Endodermal cell (in vitro differentiated cells): ENCODE results near the gene LSM14A. TPM values are rescaled to one million over a fixed set of nuclear protein-coding genes. Genes with fewer than 3 reads are reported as not detected.
"Not testable (repeated sequence)": the region's sequence is repeated elsewhere in the genome, so short reads cannot be mapped to it uniquely, and the experiment has no call there.

ENCODE experiments used
- DNase-seq: peaks from one replicate; pipeline ENCODE4 v3.0.0-alpha.2; 2017
- H3K27ac ChIP-seq: 2 replicates; pipeline ENCODE4 v1.5.1; 2013; ENCODE audit warnings: mild to moderate bottlenecking, low read depth, low read length, moderate library complexity
- H3K27me3 ChIP-seq: 2 replicates; pipeline ENCODE4 v1.6.1; 2013; ENCODE audit warnings: mild to moderate bottlenecking, low read length, moderate library complexity; ENCODE audit not compliant: insufficient read depth, control insufficient read depth, poor library complexity, severe bottlenecking
- H3K36me3 ChIP-seq: 2 replicates; pipeline ENCODE4 v1.7.0; 2013; ENCODE audit warnings: mild to moderate bottlenecking, low read length, moderate library complexity; ENCODE audit not compliant: control insufficient read depth, insufficient read depth
- H3K4me1 ChIP-seq: one replicate; pipeline ENCODE4 v1.7.0; 2013; ENCODE audit warnings: low read length; ENCODE audit not compliant: control insufficient read depth, insufficient read depth
- H3K4me3 ChIP-seq: 2 replicates; pipeline ENCODE4 v1.5.1; 2013; ENCODE audit warnings: mild to moderate bottlenecking, low read length, moderate library complexity
- H3K9ac ChIP-seq: 2 replicates; pipeline ENCODE4 v1.6.1; 2013; ENCODE audit warnings: mild to moderate bottlenecking, low read length, moderate library complexity; ENCODE audit not compliant: poor library complexity, severe bottlenecking; ENCODE audit errors: extremely low read depth
- H3K9me3 ChIP-seq: 2 replicates; pipeline ENCODE4 v1.6.1; 2013; ENCODE audit warnings: mild to moderate bottlenecking, low read length, moderate library complexity; ENCODE audit not compliant: control insufficient read depth
- H3K27ac Mint-ChIP-seq: 2 replicates; pipeline ENCODE4 v1.8.0; 2020; ENCODE audit warnings: mixed read lengths
- H3K27me3 Mint-ChIP-seq: 2 replicates; pipeline ENCODE4 v1.8.0; 2021; ENCODE audit warnings: mild to moderate bottlenecking, mixed read lengths; ENCODE audit not compliant: insufficient read depth
- H3K36me3 Mint-ChIP-seq: 2 replicates; pipeline ENCODE4 v1.8.0; 2020; ENCODE audit warnings: low read depth, mixed read lengths
- H3K4me1 Mint-ChIP-seq: 2 replicates; pipeline ENCODE4 v1.8.0; 2020; ENCODE audit warnings: mixed read lengths
- H3K4me3 Mint-ChIP-seq: 2 replicates; pipeline ENCODE4 v1.8.0; 2020; ENCODE audit warnings: mild to moderate bottlenecking, moderate library complexity, mixed read lengths
- H3K9me3 Mint-ChIP-seq: 2 replicates; pipeline ENCODE4 v1.8.0; 2020; ENCODE audit warnings: mild to moderate bottlenecking, mixed read lengths
- CTCF ChIP-seq: fragments of 200-600 bp; sonication (generic); conservative IDR thresholded peaks from 2 replicates; pipeline ENCODE4 v1.5.0; 2021; ENCODE audit warnings: antibody characterized with exemption, mild to moderate bottlenecking
- WGBS, 2 experiments: methylation state at CpG; one replicate each; pipeline versions ENCODE4 v1.1.5 to v1.1.7; 2013; ENCODE audit warnings: missing lambda C conversion rate in 2 of 2, mixed read lengths in 1 of 2; ENCODE audit not compliant: insufficient coverage in 1 of 2, insufficient read length in 1 of 2; 5-methylcytosine and 5-hydroxymethylcytosine counted together
- total RNA-seq, 2 donors: library from RNA; stranded (reverse); fragmentation: NEBNext Ultra II Directional in 1 of 2; extraction: Animal tissue kit (Norgen Biotek cat#: 25700) in 1 of 2; gene quantifications; 2 replicates in 1 of 2; 3 replicates in 1 of 2; pipeline ENCODE4 v1.2.1, GENCODE V29; 2021

Gene LSM14A
- total RNA-seq, 2 donors from 2014 or later: 188 to 192 TPM

GRCh38 chr19:34193876-34194275, 21.6 kb downstream of the LSM14A start:
- Histone ChIP-seq H3K27me3 (no peaks in the 10 kb centered on the region), H3K4me3 (no peak overlapping the region), H3K9me3 (peaks cover 5% of the 10 kb centered on the region), H3K9ac (no peak overlapping the region), H3K4me1 (peaks cover 7% of the 10 kb centered on the region), H3K36me3 (peaks cover 51% of the 10 kb centered on the region), H3K27ac (no peak overlapping the region)
- peaks cover 22% of the 10 kb centered on the region for H3K4me1 Mint-ChIP-seq
- 99 to 100% methylated on average over 1 to 4 of the region's 4 CpGs for WGBS, 2 experiments
- H3K27ac Mint-ChIP-seq: peak overlapping the region; percentile 7
- peaks cover 38% of the 10 kb centered on the region for H3K36me3 Mint-ChIP-seq
- TF ChIP-seq CTCF: no peak
- no peak overlapping the region for H3K4me3 Mint-ChIP-seq
- no peak for DNase-seq
- H3K9me3 Mint-ChIP-seq: no peaks in the 10 kb centered on the region
- no peaks in the 10 kb centered on the region for H3K27me3 Mint-ChIP-seq

GRCh38 chr19:34201133-34201532, 28.8 kb downstream of the LSM14A start:
- Mint-ChIP-seq H3K4me3 (no peak overlapping the region), H3K27ac (peak overlapping the region; percentile 46), H3K27me3 (no peaks in the 10 kb centered on the region), H3K9me3 (no peaks in the 10 kb centered on the region), H3K4me1 (no peaks in the 10 kb centered on the region), H3K36me3 (peaks cover 60% of the 10 kb centered on the region)
- Histone ChIP-seq H3K4me3 (no peak overlapping the region), H3K27me3 (no peaks in the 10 kb centered on the region), H3K9ac (no peak overlapping the region), H3K27ac (no peak overlapping the region), H3K9me3 (peaks cover 5% of the 10 kb centered on the region), H3K4me1 (no peaks in the 10 kb centered on the region), H3K36me3 (peaks cover 86% of the 10 kb centered on the region)
- TF ChIP-seq CTCF: no peak
- WGBS, 2 experiments: 98 to 100% methylated on average over 3 to 6 of the region's 6 CpGs
- no peak for DNase-seq

- H3K27me3 ChIP-seq, H3K27ac ChIP-seq, H3K4me1 Mint-ChIP-seq, H3K4me3 ChIP-seq, H3K9me3 ChIP-seq, H3K4me3 Mint-ChIP-seq, H3K9ac ChIP-seq, H3K4me1 ChIP-seq, H3K9me3 Mint-ChIP-seq, DNase-seq, H3K27me3 Mint-ChIP-seq: not testable (repeated sequence)
- peaks cover 45% of the 10 kb centered on the region for H3K36me3 Mint-ChIP-seq
- WGBS, 2 experiments: 92 to 98% methylated on average over 1 to 5 of the region's 7 CpGs
- peaks cover 86% of the 10 kb centered on the region for H3K36me3 ChIP-seq
- H3K27ac Mint-ChIP-seq: peak overlapping the region; percentile 74
Observed at GRCh38 chr19:34205324-34205723, 33.0 kb downstream of the LSM14A start.

GRCh38 chr19:34208291-34208884, 36.1 kb downstream of the LSM14A start:
- Histone ChIP-seq H3K4me3 (no peak overlapping the region), H3K9ac (no peak overlapping the region), H3K36me3 (peaks cover 86% of the 10 kb centered on the region), H3K4me1 (no peaks in the 10 kb centered on the region), H3K9me3 (no peaks in the 10 kb centered on the region), H3K27me3 (no peaks in the 10 kb centered on the region), H3K27ac (no peak overlapping the region)
- no peak overlapping the region for H3K4me3 Mint-ChIP-seq
- no peak for DNase-seq
- no peaks in the 10 kb centered on the region for H3K9me3 Mint-ChIP-seq
- H3K4me1 Mint-ChIP-seq: no peaks in the 10 kb centered on the region
- WGBS, 2 experiments: 100% methylated on average over 1 of the region's 1 CpG
- no peak for TF ChIP-seq CTCF
- H3K27ac Mint-ChIP-seq: no peak overlapping the region
- H3K27me3 Mint-ChIP-seq: no peaks in the 10 kb centered on the region
- peaks cover 45% of the 10 kb centered on the region for H3K36me3 Mint-ChIP-seq
